ENCODE measurements around the gene MRPL44.

The MRPL44 gene

DNA sequence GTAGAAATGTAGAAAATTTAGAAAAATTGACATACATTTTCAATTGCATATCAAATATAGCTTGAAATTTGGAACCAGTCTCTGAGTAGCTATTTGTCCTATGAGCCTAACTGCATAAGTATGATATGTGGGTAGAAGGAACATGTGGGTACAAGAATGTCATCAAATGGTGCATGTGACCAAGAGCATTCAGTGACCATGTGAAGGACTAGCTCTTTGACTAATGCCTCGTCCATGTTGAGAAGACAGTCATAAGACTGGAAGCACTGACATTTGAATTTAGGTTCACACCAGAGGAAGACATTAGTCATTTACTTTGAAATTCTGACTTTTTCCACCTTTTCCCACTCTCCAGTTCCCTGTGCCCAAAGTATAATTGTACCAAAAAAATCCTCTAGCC, 12.6 kb downstream of the MRPL44 start:
- in situ Hi-C loops (cut with HindIII; ENCODE audit: low sequenced_read_pairs), result no loop called here

DNA sequence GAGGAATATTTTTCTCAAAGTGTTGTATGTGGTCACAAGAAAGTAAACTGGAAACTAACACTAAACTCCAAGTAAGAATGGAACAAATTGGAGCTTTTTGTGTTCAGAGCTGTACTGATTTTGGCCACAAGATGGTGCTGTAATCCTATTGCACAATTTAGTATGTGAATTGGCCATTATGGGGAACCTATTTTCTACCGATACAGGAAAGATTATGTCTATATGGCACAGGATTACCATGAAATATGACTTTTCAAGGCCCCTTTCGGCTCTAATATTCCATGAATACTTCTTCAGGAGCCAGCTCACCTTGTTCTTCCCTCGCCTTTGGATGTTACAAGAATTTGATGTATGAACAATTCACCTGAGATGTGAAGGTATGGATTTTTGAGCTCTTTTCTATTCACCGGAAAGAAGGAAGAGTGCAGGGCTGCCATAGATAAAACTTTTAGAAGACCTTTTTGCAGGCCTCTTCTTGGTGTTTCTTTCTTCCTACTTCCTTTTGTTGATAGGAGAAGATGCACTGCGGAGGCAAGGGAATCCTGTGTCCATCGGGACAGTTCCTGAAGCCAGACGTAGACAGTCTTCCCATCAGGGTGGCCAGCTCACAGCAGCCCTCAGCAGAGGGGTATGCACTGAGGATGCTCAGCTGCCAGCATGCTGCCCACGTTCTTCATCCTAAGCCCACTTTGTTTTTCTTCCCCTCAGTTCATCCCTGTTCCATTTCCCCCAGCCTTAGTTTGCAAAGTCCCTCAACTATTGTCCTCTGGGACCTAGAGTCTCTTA, 13.3 kb downstream of the MRPL44 start:
- in situ Hi-C loops (cut with HindIII; ENCODE audit: low sequenced_read_pairs), result no loop called here

DNA sequence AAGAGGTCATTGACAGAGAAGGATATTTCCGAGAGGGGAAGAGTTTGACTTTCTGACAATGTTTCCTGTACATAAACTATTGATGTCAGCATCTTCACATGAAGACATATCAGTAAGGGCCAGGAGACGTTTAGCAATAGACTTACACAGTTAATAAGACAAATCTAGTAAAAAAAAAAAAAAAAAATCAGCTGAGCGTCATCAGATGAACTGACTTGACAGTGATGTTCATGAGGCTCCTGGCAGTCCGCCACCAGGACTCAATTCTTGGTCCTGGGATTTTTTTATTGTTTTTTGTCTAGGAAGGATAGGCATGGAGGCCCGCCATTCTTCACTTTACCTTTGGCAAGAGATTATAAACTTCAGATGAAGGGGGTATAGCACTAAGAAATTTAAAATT, 14.5 kb downstream of the MRPL44 start:
- in situ Hi-C loops (cut with HindIII; ENCODE audit: low sequenced_read_pairs), result no loop called here

DNA sequence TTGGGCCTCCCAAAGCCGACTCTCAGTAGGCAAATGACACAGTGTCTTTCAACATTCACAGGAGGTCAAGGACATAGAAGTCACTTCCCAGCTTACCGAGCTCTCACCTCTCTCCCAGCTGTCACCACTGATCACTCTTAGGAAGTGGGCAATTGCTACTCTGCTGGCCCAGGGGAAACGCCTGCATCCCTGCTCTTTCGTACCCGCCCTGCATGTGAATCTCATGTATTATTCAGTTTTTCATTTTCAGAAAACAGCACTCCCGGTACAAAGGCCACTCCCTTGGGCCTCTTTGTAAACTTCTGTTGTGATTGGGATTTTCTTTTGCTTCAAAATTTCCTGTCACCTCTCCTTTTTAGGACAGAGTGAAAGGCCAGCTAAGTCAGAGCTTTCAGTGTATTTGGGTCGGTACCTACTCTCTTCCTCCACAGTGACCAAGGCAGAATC, 15.4 kb downstream of the MRPL44 start:
- in situ Hi-C loops (cut with HindIII; ENCODE audit: low sequenced_read_pairs), result no loop called here

DNA sequence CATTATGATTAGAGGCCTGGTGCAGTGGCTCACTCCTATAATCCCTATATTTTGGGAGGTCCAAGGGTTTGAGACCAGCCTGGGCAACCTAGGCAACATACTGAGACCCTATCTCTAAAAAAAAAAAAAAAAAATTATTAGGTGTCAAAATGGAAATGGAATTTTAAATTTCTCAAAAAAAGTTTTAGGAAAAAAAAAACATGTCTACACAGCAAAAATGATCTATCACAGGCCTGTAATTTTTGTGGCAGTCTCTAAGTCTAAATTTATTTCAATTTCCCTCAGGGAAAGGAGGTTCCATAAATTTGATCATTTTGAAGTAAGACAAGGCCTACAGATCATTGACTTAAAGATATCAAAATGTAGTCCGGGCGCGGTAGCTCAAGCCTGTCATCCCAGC, 16.3 kb downstream of the MRPL44 start:
- in situ Hi-C loops (cut with HindIII; ENCODE audit: low sequenced_read_pairs), result no loop called here

DNA sequence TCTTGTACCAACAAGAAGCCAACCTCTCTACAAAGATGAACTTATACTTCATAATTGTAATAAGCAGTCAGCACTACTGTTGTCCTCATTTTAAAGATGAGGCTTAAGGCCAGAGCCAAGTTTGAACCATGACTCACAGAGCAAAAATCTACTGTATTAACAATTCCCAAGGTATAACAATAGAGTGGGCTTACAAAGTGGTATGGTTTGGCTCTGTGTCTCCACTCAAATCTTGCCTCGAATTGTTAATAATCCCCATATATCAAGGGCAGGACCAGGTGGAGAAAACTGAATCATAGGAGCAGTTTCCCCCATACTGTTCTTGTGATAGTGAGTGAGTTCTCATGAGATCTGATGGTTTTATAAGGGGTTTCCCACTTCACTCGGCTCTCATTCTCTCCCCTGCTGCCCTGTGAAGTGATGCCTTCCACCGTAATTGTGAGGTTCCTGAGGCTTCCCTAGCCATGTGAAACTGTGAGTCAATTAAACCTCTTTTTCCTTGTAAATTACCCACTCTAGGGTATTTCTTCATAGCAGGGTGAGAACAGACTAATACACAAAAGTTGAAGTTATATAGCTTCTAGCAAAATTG, 19.5 kb downstream of the MRPL44 start:
- in situ Hi-C loops (cut with HindIII; ENCODE audit: low sequenced_read_pairs), result no loop called here

DNA sequence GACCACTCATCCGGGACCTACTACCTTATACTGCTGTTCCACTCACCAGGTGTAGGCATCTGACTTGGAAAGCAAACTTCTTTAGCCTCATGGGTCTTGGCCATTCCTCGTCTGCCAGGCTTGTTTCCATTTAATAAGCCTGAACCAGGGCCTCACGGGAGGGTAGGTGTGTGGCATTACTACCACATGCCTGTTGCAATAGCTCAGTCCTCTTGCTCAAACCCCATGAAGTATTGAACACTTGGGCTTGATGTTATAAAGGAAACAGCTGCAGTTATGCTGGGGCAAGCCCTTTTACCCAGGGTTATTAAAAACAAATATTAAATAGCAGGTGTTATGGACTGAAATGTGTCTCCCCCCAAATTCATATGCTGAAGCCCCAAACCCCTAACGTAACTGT, 21.2 kb downstream of the MRPL44 start:
- in situ Hi-C loops (cut with HindIII; ENCODE audit: low sequenced_read_pairs), result no loop called here

DNA sequence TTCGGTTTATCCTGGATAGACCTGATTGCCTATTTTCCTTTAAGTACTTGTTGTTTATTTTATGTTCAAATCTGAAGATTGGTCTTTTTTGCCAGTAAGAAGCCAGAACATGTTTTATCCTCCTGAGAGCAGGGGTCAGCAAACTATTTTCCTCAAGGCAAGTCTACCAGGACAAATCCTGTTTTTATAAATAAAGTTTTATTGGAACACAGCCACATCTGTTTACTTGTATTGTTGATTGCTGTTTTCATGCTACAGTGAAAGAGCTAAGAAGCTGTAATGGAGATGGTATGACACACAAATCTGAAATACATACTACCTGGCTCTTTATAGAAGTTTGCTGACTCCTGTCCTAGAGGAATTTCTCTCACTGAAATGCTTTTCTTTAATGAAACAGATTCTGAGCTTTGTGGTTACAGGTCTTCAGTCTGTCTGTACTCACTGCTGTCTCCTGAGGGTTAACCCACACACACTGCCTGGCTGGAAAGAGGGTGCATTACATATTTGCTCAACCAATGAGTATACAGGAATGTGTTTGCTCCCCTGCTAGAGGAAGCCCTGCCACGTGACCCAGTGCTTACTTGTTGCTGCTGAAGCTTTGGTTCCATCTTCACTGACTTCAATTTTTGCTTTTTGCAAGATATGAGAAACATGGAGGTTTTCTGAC, 22.6 kb downstream of the MRPL44 start:
- in situ Hi-C loops (cut with HindIII; ENCODE audit: low sequenced_read_pairs), result no loop called here

DNA sequence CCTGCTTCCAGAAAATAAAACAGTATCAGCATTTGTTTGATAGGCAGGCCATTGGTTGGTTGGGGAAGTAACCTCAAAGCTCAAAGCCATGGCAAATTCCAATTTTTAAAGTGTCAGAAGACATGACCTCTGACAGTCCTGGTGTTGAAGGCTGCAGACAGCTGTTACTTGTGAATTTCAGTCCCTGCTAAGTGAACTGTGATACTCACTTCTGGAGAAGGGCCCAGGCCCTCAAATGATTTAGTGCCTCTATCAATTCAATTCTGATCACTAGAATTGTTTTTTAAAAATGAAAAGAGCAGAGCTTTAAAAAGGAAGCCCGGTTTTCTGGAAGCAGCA, 23.1 kb downstream of the MRPL44 start:
- in situ Hi-C loops (cut with HindIII; ENCODE audit: low sequenced_read_pairs), result no loop called here

DNA sequence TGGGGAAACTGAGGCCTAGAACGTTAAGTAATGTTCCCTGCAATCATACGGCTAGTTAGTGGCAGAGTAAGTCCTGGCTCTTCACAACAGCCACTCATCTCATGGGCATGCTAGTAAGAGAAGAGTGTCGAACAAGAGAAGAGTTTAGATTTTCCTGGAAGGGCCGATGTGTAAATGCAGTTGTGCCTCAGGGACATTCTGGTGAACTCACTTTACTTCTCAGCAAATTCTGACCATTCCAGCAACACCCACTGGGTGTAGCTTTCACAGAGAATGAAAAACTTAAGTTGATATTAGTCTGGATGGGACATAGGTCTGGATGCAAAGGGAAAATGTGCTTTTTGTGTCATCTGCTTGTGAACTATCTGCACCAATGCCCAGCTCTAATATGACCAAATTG, 23.5 kb downstream of the MRPL44 start:
- in situ Hi-C loops (cut with HindIII; ENCODE audit: low sequenced_read_pairs), result no loop called here

DNA sequence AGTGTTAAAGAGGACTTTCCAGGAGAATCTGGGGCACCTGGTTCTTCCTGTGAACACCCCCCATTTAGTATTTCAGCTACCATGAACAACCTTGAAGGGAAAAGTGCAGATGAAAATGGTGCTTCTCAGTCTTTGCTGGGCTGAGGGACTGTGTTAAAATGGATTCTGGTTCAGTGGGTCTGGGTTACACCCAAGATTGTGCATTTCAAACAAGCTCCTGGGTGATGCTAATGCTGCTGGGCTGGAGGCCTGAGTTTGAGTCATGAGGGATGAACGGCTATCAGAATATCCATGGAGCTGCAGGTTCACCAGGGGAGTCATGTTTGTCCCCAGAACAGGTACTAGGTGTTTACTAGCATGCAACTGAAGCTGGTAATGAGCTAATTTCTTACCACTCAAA, 24.0 kb downstream of the MRPL44 start:
- in situ Hi-C loops (cut with HindIII; ENCODE audit: low sequenced_read_pairs), result no loop called here

DNA sequence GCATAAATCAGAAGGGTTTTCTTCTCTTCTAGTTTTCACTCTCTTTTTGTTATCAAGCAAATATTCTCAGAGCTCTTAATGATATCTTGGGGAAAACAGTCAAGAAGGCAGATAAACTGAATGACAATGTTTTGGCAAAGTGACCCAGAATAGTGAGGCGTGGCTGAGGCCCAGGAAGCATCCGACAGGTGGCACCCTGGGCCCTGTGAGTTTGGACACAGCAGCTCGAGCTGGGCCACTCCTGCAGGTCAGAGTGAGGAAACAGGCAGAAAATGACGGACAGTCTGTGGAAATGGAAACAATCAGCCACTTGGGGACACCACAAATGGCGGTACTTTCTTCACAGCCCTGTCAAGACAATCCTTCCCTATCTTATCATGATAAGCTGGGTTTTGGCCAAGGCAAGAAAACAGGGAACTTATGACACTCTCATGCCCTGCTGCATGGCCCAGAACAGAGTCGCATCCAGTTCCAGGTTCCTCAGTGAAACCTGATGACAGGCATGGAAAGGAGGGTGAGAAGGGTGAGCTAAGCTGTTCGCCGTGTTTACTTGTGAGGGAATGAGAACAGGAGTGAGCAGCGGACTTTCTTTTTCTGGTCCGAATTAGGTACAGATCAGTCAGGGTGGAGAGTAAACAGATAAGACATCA, 32.1 kb downstream of the MRPL44 start:
- in situ Hi-C loops (cut with HindIII; ENCODE audit: low sequenced_read_pairs), result no loop called here

DNA sequence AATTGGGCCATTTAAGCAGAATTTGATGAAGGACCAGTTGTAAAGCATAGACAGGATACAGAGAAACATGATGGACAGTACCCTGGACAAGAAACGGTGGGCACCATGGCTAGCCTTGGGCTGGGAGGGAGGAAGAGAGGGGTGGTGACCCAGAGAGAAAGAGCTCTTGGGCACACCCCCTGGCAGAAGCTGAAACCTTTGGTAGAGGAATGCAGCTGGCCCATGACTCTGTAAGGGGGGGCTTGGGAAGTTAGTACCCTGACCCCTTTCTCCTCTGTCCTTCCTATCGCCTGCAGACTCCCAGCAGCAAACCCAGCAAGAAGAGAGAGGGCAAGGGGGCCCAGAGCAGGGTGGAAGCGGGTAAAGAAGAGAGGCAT, 32.6 kb downstream of the MRPL44 start:
- in situ Hi-C loops (cut with HindIII; ENCODE audit: low sequenced_read_pairs), result no loop called here

DNA sequence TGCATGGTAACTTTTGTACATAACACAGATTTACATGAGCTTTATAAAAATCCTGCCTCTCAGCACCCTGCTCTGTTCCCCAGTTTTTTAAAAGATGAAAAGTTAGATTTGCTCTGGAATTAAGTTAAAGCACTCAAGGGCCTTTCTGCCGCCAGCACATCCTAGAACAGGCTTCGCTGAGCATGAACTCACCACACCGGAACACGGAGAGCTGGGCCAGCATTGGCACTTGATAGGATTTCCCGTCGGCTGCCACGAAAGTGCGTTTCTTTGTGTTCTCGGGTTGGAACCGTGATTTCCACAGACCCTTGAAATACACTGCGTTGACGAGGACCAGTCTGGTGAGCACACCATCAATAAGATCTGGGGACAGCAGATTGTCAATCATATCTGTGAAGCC, 34.3 kb downstream of the MRPL44 start:
- in situ Hi-C loops (cut with HindIII; ENCODE audit: low sequenced_read_pairs), result no loop called here

DNA sequence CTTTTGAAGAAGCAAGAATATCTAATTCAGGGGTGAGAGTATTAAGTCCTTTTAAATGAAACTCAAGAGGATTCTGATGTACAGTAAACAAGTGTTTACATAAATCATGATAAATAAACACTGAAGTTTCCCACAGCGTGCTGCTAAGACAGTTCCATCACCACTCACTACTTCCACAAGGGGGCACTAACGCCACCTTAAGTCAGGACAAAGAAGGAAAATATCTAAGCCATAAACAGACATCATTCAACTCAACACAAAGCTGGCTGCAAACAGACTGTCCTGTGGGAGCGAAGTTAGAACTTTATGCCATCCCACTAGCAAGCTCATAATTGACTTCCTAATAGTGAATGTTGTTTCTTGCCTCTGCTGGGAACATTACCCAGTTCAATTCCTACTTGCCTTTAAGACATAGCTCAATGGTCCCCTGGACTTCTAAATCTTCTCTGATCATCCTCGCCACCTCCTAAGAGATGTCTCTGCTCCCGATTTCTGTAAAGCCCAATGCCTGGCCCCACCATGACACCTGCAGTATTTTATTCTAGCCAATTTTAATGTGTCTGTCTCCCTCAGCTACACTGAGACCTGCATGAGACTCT, 36.5 kb downstream of the MRPL44 start:
- in situ Hi-C loops (cut with HindIII; ENCODE audit: low sequenced_read_pairs), result no loop called here

DNA sequence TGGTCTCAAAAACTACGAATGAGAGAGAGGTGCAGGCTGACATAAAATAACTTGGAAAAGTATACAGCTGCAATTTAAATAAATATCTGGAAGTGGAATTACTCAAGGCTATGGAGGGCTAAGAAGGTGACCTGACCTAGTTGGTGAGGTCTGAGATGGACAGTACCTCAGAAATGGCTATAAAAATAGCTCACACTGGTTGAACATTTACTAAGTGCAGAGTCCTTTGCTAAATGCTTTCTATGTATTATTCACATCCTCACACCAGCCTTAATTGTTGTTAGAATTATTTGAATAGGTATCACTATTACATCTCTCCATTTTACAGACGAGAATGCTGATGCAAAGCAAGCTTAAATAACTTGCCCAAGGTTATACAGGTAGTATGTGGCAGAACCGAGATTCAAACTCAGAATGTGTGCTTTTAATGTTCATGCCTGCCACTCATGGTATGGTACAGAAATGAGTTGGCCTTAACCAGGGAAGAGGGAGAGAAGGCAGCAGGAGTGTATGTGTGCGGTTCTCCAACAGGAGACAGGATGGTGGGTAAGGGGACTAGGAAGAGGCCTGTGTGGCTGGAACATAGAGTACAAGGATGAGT, 37.4 kb downstream of the MRPL44 start:
- in situ Hi-C loops (cut with HindIII; ENCODE audit: low sequenced_read_pairs), result no loop called here

DNA sequence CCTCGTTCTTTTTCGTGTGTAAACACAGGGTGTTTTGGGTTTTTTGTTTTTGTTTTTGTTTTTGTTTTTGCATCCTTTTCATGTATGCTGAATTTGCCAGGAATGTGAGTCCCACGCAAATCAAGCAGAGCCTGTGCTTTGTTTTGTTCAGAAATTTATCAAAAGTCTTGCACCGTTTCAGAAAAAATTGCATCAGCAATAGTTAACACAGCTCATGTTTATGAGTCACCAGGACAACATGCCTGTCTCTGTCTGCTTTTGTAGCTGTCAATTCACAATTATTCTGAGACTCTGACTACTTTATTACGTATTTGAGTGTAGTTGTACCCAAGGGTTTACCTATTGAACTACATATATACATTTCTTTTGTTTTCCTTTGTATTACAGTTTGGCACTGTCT, 38.3 kb downstream of the MRPL44 start:
- in situ Hi-C loops (cut with HindIII; ENCODE audit: low sequenced_read_pairs), result no loop called here

DNA sequence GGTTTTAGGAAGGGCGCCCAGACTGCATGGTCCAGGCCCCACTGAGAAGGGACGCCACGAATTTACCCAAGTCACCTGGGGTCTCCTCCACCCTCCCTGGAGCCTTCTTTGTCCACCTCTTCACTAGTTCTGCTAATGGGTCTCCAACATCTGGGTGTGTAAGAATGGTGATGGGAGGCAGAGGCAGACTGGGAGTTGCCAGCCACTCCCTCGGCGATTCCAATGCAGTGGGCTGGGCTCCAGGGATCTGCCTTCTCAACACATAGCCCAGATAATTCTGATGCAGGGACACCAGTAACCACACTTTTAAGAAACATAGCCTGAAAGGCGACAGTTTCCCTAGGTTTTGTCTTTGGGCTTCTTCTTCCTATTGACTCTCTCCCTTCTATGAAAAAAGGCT, 39.1 kb downstream of the MRPL44 start:
- in situ Hi-C loops (cut with HindIII; ENCODE audit: low sequenced_read_pairs), result no loop called here

DNA sequence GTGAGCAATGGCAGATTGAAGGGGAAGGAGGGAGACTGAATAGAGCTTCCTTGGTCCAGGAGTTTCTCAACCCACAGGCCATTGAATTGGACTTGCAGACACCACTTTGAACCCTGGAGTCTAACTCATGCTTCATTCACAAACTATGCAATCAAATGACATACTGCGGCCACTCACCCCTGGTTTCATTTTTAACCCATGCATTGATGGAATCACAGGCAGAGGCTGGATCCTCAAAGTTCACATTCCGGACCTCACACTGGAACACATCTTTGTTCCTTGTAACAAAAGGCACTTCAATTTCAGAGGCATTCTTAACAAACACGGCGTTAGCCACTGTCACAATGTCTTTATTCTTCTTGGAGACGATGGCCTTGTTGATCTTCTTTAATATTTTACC, 40.7 kb downstream of the MRPL44 start:
- in situ Hi-C loops (cut with HindIII; ENCODE audit: low sequenced_read_pairs), result no loop called here

DNA sequence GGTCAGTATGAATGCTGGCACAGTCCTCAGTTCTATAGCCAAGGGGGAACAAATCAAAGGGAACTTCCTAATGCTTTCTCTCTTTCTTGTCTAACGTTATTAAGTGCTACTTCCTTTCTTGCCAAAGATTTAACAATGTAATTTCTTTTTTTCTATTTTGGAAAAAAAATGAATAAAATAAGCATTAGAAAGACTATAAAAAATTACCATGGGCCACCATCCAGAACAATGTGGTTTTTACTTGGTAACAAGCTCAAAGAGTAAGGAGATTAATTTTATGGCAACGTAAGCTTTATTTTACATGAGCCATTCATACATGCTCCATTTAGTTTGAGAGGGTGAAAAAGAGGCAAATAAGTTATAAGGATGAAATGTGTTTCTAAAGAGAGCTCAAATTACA, 41.7 kb downstream of the MRPL44 start:
- in situ Hi-C loops (cut with HindIII; ENCODE audit: low sequenced_read_pairs), result no loop called here

DNA sequence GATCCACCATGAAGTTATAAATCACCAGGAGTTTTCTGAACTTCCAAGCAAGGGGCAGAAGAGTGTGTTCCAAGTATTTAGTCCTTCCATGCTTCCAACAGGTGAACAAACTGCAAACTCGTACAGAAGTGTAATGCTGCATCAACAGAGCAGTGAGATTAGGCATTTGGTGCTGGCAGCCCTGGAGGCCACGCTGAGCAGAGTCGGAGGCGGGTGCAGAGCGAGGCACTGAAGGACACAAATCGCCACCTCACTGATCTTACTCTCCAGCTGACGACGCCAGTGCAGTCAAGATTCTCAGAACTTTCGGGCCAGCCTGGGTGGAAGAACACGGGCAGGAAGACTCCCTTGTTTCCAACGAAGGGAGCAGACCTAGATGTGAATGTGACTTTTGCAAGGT, 42.6 kb downstream of the MRPL44 start:
- in situ Hi-C loops (cut with HindIII; ENCODE audit: low sequenced_read_pairs), result loop anchor here (5.0 kb wide), 1 partner anchor 277 kb away; no protein-coding TSS in a partner anchor
